Measurements from ENCODE around the gene P3H1. TPM values are rescaled to one million over a fixed set of nuclear protein-coding genes. Genes with fewer than 3 reads are reported as not detected.

The P3H1 gene
- polyA plus RNA-seq, 3 donors: 16.8 to 56.9 (median 16.9) TPM

- H3K9ac ChIP-seq (ENCODE audit: insufficient read depth, low read length, poor library complexity, severe bottlenecking): no peak overlapping the region
- no peaks in the 10 kb centered on the region for H4K20me1 ChIP-seq (ENCODE audit: insufficient read depth, low read length)
- Mint-ChIP-seq H3K4me3 (no peak overlapping the region), H3K36me3 (peaks cover 15 to 16% of the 10 kb centered on the region in 2 donors), H3K4me1 (peaks cover 13% of the 10 kb centered on the region), H3K27ac (peak overlapping the region in 1 of 7 donors; percentile 31), H3K9me3 (peaks cover 0 to 7% (median 1%) of the 10 kb centered on the region in 7 donors), H3K27me3 (ENCODE audit: low read depth in 3 of 3) (peaks cover 23 to 29% (median 25%) of the 10 kb centered on the region in 3 donors)
- H3K9me3 ChIP-seq (replicated peaks in 1 of 2; ENCODE audit: control insufficient read depth in 1 of 2, insufficient read depth in 1 of 2, low read length in 2 of 2): no peaks in the 10 kb centered on the region
- H3K4me1 ChIP-seq (ENCODE audit: control insufficient read depth in 1 of 2, insufficient read depth in 2 of 2, low read length in 2 of 2): peaks cover 7 to 11% of the 10 kb centered on the region in 2 donors
- no peak overlapping the region for H3K4me3 ChIP-seq (replicated peaks in 1 of 3; ENCODE audit: low read depth in 2 of 3, low read length in 3 of 3)
- H2AFZ ChIP-seq (ENCODE audit: insufficient read depth, low read depth, low read length, poor library complexity, severe bottlenecking): no peak overlapping the region
- H3K4me2 ChIP-seq (replicated peaks; ENCODE audit: extremely low read depth, low read length, poor library complexity, severe bottlenecking): no peak overlapping the region
- H3K79me2 ChIP-seq (ENCODE audit: insufficient read depth, low read length): no peaks in the 10 kb centered on the region
- H3K36me3 ChIP-seq (replicated peaks in 1 of 2; ENCODE audit: control insufficient read depth in 1 of 2, insufficient read depth in 2 of 2, low read length in 2 of 2): peaks cover 0 to 5% of the 10 kb centered on the region in 2 donors
- H3K27ac ChIP-seq (ENCODE audit: low read depth in 1 of 2, low read length in 2 of 2): no peak overlapping the region
- WGBS (ENCODE audit: insufficient coverage): 100% methylated on average over 1 of the region's 1 CpG
- no peak for DNase-seq
- TF ChIP-seq CTCF (IDR thresholded peaks at IDR 0.05): no peak
- intact Hi-C loops (cut with micrococcal nuclease): no loop called here
- peaks cover 4 to 24% of the 10 kb centered on the region in 2 donors for H3K27me3 ChIP-seq (ENCODE audit: control insufficient read depth in 2 of 2, insufficient read depth in 2 of 2, low read length in 2 of 2)
Observed at GRCh38 chr1:42788021-42788420, 21.2 kb upstream of the P3H1 start.

- peaks cover 21 to 29% (median 25%) of the 10 kb centered on the region in 3 donors for H3K27me3 Mint-ChIP-seq (ENCODE audit: low read depth in 3 of 3)
- H3K36me3 ChIP-seq (replicated peaks in 1 of 2; ENCODE audit: control insufficient read depth in 1 of 2, insufficient read depth in 2 of 2, low read length in 2 of 2): peaks cover 5 to 12% of the 10 kb centered on the region in 2 donors
- no peaks in the 10 kb centered on the region for H3K79me2 ChIP-seq (ENCODE audit: insufficient read depth, low read length)
- no peak for DNase-seq
- intact Hi-C loops (cut with micrococcal nuclease): no loop called here
- no peaks in the 10 kb centered on the region for H4K20me1 ChIP-seq (ENCODE audit: insufficient read depth, low read length)
- no peak overlapping the region for H3K27ac ChIP-seq (ENCODE audit: low read depth in 1 of 2, low read length in 2 of 2)
- H3K4me1 Mint-ChIP-seq: peaks cover 13% of the 10 kb centered on the region
- no peaks in the 10 kb centered on the region for H3K9me3 ChIP-seq (replicated peaks in 1 of 2; ENCODE audit: control insufficient read depth in 1 of 2, insufficient read depth in 1 of 2, low read length in 2 of 2)
- no peak overlapping the region for H3K9ac ChIP-seq (ENCODE audit: insufficient read depth, low read length, poor library complexity, severe bottlenecking)
- no peak overlapping the region for H2AFZ ChIP-seq (ENCODE audit: insufficient read depth, low read depth, low read length, poor library complexity, severe bottlenecking)
- H3K4me1 ChIP-seq (ENCODE audit: control insufficient read depth in 1 of 2, insufficient read depth in 2 of 2, low read length in 2 of 2): peaks cover 7 to 11% of the 10 kb centered on the region in 2 donors
- H3K4me3 ChIP-seq (replicated peaks in 1 of 3; ENCODE audit: low read depth in 2 of 3, low read length in 3 of 3): no peak overlapping the region
- peaks cover 0 to 7% (median 1%) of the 10 kb centered on the region in 7 donors for H3K9me3 Mint-ChIP-seq
- H3K27ac Mint-ChIP-seq: no peak overlapping the region
- peaks cover 28 to 30% of the 10 kb centered on the region in 2 donors for H3K36me3 Mint-ChIP-seq
- 92% methylated on average over 4 of the region's 5 CpGs for WGBS (ENCODE audit: insufficient coverage)
- H3K4me2 ChIP-seq (replicated peaks; ENCODE audit: extremely low read depth, low read length, poor library complexity, severe bottlenecking): no peak overlapping the region
- TF ChIP-seq CTCF (IDR thresholded peaks at IDR 0.05): no peak
- peak overlapping the region; percentile 77 to 90 for H3K4me3 Mint-ChIP-seq
- H3K27me3 ChIP-seq (ENCODE audit: control insufficient read depth in 2 of 2, insufficient read depth in 2 of 2, low read length in 2 of 2): peaks cover 4 to 24% of the 10 kb centered on the region in 2 donors
Observed at GRCh38 chr1:42786097-42786496, 19.3 kb upstream of the P3H1 start.

All from CD14-positive monocyte (primary cell).